GM21528 (cell line): ENCODE measurements around the gene SPON1.
"Not testable (repeated sequence)": the region's sequence is repeated elsewhere in the genome, so short reads cannot be mapped to it uniquely, and the experiment has no call there.

Experiments
- ATAC-seq: cut with Tn5 transposase; IDR thresholded peaks from one replicate; pipeline ENCODE4 v1.9.1; 2021; ENCODE audit warnings: mild to moderate bottlenecking, moderate library complexity; ENCODE audit not compliant: unreplicated experiment, low FRiP score

Gene SPON1

GRCh38 chr11:14112721-14113120 lies 150.2 kb downstream of the SPON1 start:
- ATAC-seq, result no peak

GRCh38 chr11:14114269-14114668 lies 151.7 kb downstream of the SPON1 start:
- no peak for ATAC-seq

GRCh38 chr11:14114786-14115185 lies 152.3 kb downstream of the SPON1 start:
- ATAC-seq, result no peak

DNA sequence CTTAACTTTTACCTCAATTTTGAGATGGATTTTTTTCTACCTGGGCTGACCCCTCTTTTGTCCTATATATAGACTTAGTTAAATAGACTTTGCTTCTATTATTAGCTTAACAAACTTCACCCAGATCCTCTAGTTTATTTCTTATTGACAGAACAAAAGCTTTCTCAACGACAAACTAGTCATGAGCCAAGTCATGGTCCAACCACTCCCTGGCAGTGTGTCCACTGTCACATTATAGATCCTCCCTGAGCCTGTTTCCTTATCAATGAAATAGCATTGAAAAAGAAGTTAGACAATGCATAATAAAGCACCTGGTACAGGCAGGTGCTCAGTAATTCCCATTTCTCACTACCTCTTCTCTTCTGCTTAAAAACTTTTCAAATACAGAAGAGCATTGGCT lies 155.1 kb downstream of the SPON1 start:
- no peak for ATAC-seq

DNA sequence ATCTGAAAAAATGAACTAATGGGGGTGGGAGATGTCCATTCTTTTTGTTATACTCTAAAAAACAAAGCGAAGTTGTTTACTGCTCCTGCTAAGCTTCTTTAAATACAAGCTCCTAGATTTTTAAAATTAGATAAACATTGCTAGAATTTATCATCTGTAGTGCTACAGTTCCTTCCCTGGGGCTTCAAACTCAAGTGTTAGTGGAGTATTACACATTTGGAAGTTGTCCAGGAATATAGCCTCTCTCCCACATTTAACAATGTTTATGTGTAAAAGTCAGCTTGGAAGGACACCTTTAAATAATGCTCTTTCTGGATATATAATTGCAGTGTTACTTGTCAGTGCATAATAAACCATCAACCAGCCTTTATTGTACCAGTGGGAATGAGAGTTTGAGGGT lies 155.5 kb downstream of the SPON1 start:
- no peak for ATAC-seq

- no peak for ATAC-seq
These were observed 156.8 kb downstream of the SPON1 start for GRCh38 chr11:14119357-14119756.

- ATAC-seq, result no peak
These were observed 161.8 kb downstream of the SPON1 start for GRCh38 chr11:14124350-14124749.

GRCh38 chr11:14124886-14125285 lies 162.4 kb downstream of the SPON1 start:
- no peak for ATAC-seq

GRCh38 chr11:14125529-14125928 lies 163.0 kb downstream of the SPON1 start:
- no peak for ATAC-seq

- ATAC-seq, result no peak
These were observed 165.2 kb downstream of the SPON1 start for GRCh38 chr11:14127679-14128078.

DNA sequence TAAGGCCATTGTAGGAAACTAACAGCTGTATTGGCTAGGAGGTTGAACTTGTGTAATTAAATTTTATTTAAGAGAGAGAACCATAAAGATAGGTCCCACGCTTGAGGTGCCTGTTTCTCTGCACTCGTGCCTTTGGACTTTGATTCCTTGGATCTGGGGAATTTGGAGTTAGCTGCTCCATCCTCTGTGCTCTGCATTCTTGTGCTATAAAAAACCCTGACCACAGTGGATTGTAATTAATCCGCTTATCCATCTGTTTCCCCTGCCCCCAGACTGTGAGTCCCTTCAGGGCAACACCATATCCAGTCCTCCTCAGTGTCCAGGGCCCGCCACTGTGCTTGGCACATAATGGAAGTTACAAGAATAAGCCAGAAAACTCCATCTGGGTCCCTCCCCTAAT lies 169.8 kb downstream of the SPON1 start:
- no peak for ATAC-seq

DNA sequence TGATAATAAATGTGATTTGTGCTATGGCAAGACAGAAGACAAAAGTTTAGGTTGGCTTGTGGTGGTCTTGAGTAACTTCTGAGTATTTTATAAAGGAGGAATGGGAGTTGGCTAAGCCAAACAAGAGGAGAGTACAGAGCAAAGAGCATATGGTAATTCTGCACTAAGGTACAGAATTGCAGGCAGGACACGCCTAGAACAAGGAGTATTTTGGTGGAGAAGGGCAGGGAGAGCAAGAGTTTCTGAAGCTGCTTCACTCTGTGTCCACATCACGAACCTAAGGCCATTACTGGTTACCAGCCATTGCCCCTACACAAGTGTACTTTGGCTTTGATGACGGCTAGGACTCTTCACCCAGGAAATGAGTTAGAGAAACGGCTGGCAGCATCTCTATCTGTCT lies 170.9 kb downstream of the SPON1 start:
- ATAC-seq, result no peak

- ATAC-seq, result no peak
These were observed 174.0 kb downstream of the SPON1 start for GRCh38 chr11:14136561-14136960.

- ATAC-seq, result no peak
These were observed 174.8 kb downstream of the SPON1 start for GRCh38 chr11:14137284-14137683.

DNA sequence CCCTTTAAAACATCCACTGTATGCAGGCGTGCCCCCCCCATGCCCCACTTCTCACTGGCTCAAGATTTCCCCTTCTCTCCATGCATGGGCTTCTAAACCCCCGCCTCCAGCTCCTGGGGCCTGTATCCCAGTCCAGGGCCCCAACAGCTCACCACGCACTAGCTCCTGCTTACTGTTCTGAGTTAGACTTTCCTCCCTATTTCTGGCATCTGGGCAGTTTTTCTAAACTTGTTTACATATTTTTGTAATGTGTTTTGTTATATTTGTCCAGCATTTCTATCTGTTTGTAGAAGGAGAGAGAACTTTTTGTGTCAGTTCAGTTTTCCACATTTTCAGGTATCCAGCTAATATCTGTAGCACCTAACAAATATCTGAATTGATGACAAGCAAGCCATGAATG lies 178.5 kb downstream of the SPON1 start:
- no peak for ATAC-seq

GRCh38 chr11:14141676-14142075 lies 179.2 kb downstream of the SPON1 start:
- ATAC-seq, result no peak

GRCh38 chr11:14144934-14145333 lies 182.4 kb downstream of the SPON1 start:
- no peak for ATAC-seq

DNA sequence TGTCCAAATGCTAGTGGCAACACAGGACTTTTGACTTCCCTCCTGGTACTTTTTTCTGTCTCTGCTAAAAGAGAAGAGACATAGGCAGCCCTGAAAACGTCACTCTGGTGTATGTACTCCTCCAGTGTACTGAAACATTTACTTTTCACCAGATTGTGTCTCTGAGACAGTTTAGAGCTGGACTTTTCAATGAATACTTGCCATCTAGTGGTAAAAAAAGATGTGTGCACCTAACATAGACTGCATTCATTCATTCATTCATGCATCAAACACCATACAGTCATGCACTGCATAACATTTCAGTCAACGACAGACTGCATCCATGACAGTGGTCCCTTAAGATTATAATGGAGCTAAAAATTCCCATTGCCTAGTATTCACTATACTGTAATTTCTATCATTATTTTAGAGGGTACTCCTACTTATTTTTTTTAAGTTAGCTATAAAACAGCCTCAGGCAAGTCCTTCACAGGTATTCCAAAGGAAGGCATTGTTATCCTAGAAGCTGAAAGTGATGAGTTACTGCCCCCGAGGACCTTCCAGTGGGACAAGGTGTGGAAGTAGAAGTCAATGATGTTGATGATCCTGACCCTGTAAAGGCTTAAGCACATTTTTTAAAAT lies 186.2 kb downstream of the SPON1 start:
- ATAC-seq, result no peak

GRCh38 chr11:14149683-14150082 lies 187.2 kb downstream of the SPON1 start:
- ATAC-seq, result no peak

GRCh38 chr11:14150878-14151277 lies 188.4 kb downstream of the SPON1 start:
- ATAC-seq, result no peak

DNA sequence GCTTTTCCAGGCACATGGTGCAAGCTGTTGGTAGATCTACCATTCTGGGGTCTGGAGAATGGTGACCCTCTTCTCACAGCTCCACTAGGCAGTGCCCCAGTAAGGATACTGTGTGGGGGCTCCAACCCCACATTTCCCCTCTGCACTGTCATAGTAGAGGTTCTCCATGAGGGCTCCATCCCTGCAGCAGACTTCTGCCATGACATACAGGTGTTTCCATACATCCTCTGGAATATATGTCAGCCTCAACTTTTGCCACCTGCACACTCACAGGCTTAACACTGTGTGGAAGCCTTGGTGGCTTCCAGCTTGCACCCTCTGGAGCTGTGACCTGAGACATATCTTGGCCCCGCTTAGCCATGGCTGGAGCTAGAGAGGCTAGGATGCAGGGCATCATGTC lies 191.6 kb downstream of the SPON1 start:
- not testable (repeated sequence) for ATAC-seq

DNA sequence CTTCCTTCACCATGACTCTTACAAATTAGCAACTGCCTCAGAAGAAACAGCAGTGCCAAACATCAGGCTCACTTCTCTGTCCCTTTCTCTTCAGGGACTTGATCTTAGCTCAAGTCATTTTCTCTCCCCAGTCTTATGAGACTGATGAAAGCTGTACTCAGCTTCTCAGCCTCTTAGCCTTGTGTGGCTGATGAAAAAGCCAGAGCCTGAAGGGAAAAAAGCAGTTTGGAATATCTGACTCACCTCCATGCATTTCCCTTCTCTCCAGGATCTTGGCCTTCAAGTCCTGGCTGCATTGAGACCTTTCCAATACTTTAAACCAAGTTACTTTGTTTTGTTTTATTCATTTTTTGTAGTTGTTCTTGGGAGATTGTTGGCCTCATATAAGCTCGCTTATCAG lies 195.9 kb downstream of the SPON1 start:
- no peak for ATAC-seq

DNA sequence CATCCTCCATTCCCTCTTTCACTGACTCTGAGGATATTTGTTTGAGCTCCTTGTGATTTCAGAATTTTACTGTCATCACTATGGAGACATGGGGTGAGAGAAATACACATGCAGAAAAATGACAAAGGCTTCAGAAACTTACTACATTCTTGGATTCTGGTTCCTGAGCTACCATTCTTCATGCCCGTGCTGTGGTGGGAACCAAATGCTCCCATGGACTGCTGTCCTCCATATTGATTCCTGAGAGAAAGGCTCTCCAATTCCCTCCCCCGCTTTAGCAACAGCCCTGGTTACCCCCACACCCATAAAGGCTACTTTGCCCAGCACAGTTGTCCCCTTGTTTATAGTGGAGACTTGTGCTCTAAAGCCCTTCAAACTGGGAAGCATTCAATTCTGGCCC lies 201.1 kb downstream of the SPON1 start:
- ATAC-seq, result no peak
